ENCODE measurements around the gene MAPK8IP3.

MAPK8IP3 gene

DNA sequence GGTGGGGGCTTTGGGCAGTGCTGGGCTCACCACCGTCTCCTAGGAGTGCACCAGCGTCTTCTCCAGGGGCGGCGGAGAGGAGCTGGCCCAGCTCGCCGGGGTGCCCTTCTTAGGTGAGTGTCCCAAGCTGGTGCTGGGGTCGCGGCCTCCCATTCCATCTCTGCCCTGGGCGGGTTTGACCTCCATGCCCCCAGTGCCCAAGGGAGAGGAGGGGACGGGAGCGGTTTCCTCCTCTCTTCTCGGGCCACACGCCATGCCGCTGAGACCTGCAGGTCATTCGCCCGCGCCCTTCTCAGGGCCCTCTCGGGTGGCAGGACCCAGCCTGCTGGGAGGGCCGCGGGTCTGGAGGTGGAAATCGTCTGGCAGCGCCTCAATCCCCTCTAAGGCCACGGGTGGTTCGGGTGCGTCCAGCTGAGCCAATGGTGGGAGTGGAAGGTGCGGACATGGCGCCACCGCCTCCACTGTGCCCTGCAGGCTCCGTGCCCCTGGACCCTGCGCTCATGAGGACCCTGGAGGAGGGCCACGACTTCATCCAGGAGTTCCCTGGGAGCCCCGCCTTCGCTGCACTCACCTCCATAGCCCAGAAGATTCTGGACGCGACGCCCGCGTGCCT lies 82.2 kb downstream of the MAPK8IP3 start:
- TF ChIP-seq, protein P1, sequence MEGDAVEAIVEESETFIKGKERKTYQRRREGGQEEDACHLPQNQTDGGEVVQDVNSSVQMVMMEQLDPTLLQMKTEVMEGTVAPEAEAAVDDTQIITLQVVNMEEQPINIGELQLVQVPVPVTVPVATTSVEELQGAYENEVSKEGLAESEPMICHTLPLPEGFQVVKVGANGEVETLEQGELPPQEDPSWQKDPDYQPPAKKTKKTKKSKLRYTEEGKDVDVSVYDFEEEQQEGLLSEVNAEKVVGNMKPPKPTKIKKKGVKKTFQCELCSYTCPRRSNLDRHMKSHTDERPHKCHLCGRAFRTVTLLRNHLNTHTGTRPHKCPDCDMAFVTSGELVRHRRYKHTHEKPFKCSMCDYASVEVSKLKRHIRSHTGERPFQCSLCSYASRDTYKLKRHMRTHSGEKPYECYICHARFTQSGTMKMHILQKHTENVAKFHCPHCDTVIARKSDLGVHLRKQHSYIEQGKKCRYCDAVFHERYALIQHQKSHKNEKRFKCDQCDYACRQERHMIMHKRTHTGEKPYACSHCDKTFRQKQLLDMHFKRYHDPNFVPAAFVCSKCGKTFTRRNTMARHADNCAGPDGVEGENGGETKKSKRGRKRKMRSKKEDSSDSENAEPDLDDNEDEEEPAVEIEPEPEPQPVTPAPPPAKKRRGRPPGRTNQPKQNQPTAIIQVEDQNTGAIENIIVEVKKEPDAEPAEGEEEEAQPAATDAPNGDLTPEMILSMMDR (IDR thresholded peaks at IDR 0.05): no peak

DNA sequence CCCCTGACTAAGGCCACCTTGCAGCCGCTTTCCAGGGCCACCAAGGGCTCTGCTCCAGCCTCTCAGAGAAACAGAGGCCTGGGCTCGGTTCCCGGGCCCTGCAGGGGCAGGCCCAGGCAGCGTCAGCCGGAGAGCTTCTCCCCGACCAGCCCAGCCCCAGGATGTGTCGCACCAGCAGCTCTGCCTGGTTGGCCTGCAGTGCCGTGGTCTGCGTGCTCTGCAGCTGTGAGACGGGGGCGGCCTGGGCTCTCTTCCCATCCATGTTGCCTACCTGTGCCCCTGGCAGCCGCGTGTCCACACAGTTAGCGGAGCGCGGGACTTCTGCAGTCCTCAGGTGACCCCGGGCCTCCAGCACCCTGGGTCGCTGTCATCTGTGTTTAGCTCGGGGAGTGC lies 82.7 kb downstream of the MAPK8IP3 start:
- TF ChIP-seq, protein P1 (IDR thresholded peaks at IDR 0.05): no peak

GRCh38 chr16:1789643-1790045 lies 83.6 kb downstream of the MAPK8IP3 start:
- TF ChIP-seq, protein P1 (IDR thresholded peaks at IDR 0.05): no peak

DNA sequence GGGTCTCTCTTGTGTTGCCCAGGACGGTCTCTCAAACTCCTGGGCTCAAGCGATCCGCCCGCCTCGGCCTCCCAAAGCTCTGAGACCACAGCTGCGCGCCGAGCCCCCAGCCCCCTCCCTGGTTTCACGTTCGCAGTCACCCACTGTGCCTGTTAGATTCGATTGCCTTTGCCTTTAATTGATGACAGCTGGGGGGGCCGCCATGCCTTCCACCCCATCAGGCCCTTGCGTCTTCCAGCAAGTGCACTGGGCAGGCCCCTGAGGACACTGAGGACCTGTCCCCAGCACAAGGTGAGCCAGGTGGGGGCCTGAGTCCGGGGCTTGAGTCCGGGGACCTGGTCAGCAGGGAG lies 84.2 kb downstream of the MAPK8IP3 start:
- TF ChIP-seq, protein P1 (IDR thresholded peaks at IDR 0.05): no peak

GRCh38 chr16:1790611-1791255 lies 84.7 kb downstream of the MAPK8IP3 start:
- TF ChIP-seq, protein P1 (IDR thresholded peaks at IDR 0.05): no peak

DNA sequence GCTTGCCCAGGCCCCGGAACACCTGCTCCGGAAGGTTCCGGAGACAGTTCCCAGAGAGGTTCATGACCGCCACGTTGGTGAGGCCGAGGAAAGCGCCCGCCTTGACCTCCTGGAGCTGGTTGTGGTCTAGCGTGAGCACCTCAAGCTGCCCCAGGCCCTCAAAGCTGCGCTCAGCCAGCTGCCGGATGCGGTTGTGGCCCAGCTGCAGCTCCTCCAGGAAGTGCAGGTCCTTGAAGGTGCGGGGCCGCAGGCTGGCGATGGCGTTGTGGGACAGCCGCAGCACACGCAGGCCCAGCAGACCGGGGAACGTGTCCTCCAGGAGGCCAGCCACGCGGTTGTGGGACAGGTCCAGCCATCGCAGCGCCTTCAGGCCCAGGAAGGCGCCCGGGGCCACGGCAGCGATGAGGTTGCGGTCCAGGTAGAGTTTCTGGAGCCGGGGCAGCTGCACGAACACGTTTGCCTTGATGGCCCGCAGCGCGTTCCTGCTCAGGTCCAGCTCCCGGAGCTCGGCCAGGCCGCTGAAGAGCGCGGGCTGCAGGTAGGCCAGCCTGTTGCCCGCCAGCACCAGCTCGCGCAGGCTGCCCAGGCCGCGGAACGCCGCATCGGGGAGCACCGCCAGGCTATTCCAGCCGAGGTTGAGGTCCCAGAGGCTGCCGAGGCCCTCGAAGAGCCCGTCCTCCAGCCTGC lies 85.4 kb downstream of the MAPK8IP3 start:
- TF ChIP-seq, protein P1 (IDR thresholded peaks at IDR 0.05): no peak

DNA sequence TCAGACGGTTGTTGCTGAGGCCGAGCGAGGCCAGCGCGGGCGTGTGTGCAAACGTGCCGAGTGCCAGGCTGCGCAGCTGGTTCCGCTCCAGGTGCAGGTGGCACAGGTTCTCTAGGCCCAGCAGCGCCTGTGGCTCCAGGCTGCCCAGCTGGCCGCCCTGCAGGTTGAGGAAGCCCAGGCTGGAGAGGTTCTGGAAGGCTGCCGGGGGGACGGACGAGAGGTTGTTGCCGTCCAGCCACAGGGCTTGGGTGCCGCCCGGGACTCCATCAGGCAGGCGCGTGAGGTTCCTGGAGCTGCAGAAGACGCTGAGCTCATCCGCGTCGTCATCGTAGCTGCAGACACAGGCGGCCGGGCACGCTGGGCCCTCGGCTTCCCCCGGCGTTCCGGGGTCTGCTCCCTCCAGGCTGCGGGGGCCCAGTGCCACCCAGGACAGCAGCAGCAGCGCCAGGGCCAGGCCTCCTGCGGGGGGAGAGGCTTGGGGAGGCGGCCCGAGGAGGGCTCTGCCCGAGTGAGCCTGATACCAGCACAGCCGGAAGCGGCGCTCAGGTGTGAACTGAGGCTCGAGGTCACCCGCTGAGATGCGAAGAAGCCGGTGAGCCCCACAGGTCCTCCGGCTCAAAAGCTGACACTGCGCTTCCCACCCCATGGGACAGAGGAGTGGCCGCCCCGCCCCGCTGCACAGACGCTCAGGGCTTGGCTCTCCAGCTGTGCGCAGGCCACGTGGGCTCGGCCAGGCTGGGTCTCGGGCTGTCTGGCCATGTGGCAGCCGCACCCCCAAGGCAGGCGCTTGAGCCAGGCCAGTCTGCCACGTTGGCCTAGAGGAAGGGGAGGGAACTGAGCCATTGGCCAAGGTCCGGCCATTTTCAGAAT lies 86.2 kb downstream of the MAPK8IP3 start:
- TF ChIP-seq, protein P1 (IDR thresholded peaks at IDR 0.05): no peak

Measured in LNCAP (cell line).